Right cardiac atrium (tissue), 5 donors: ENCODE data around the gene SH2D3C. TPM values are rescaled to one million over a fixed set of nuclear protein-coding genes. Genes with fewer than 3 reads are reported as not detected.
"Not testable (repeated sequence)": the region's sequence is repeated elsewhere in the genome, so short reads cannot be mapped to it uniquely, and the experiment has no call there.

Experiments used
- ATAC-seq, 2 donors: fragments of 200-7000 bp; cut with Tn5 transposase; one replicate each; pipeline versions ENCODE4 v1.8.0 to v1.9.1; 2020; ENCODE audit warnings: moderate library complexity in 2 of 2, mild to moderate bottlenecking in 1 of 2
- DNase-seq, 3 donors: peaks; one replicate each; pipeline ENCODE4 v3.0.0-alpha.2; 2020
- H3K27ac ChIP-seq: one replicate; pipeline ENCODE4 v1.5.1; 2013; ENCODE audit warnings: mild to moderate bottlenecking, low read length, control low read depth, moderate library complexity
- H3K27me3 ChIP-seq: one replicate; pipeline ENCODE4 v1.6.1; 2013; ENCODE audit not compliant: control insufficient read depth, insufficient read depth
- H3K4me1 ChIP-seq: one replicate; pipeline ENCODE4 v1.6.1; 2013; ENCODE audit warnings: low read length; ENCODE audit not compliant: control insufficient read depth, insufficient read depth
- H3K4me3 ChIP-seq: one replicate; pipeline ENCODE4 v1.5.1; 2013; ENCODE audit warnings: low read length, control low read depth
- H3K9me3 ChIP-seq: one replicate; pipeline ENCODE4 v1.6.1; 2013; ENCODE audit warnings: low read length; ENCODE audit not compliant: control insufficient read depth
- WGBS: extraction: QIAGEN DNeasy Blood & Tissue Kit; methylation state at CpG from one replicate; pipeline ENCODE4 v1.1.7; 2013; 5-methylcytosine and 5-hydroxymethylcytosine counted together
- intact Hi-C, 4 donors: fragments of 100-400 bp; cut with DNase I; formaldehyde crosslinking; loops; one replicate each; pipeline versions ENCODE4 v1.11.0 to v1.14.0; 2022 to 2023
- polyA plus RNA-seq: library from polyadenylated mRNA; stranded (reverse); fragments of 200-250 nt; gene quantifications from one replicate; pipeline ENCODE4 v1.2.3, GENCODE V29; 2013
- total RNA-seq, 4 donors: library from RNA; stranded (reverse); fragmentation: NEBNext Ultra II Directional; extraction: Animal tissue kit (Norgen Biotek cat#: 25700); gene quantifications; one replicate each; pipeline ENCODE4 v1.2.1, GENCODE V29; 2021
- donor health status: healthy with polysubstance abuse.
- donor health status: DM: no; HTN: yes; CAD: no.
- donor health status: DM: no; HTN: no; CAD: no.
- donor health status: DM: no; HTN: yes; CAD: no; lungs with severe emphysema.
- donor health status: DM: yes; HTN: yes; CAD: no.

The SH2D3C gene
- total and polyA plus RNA-seq, 5 donors: 9.4 to 17.4 (median 14.3) TPM

GRCh38 chr9:127761061-127761460, 17.4 kb downstream of the SH2D3C start:
- DNase-seq (peak in 1 of 3 donors; percentile 47), ATAC-seq (no peak)
- Histone ChIP-seq H3K27me3 (no peaks in the 10 kb centered on the region), H3K4me3 (peak overlapping the region; percentile 9), H3K27ac (peak overlapping the region; percentile 87), H3K9me3 (no peaks in the 10 kb centered on the region), H3K4me1 (peaks cover 2% of the 10 kb centered on the region)
- WGBS: 73% methylated on average over 5 of the region's 5 CpGs
- intact Hi-C loops: no loop called here

DNA sequence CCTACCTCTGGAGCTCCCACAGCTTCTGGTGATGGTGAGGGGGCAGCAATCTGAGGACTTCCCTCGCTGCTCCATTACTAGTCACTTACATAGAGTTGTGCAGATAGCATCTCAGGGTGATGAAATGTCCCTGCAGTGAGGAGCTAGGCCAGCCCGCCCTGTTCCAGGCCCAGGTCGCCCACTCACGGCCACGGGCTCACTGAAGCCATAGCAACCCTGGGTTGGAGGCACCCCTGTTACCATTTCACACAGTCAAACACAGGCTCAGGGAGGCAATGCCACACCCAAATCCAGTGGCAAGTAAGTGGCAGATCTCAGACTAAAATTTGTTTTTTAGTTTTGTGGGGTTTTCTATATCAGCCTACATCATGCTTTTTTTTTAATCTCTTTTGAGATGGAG, 19.6 kb downstream of the SH2D3C start:
- intact Hi-C loops: no loop called here
- no peak overlapping the region for H3K4me3 ChIP-seq
- H3K9me3 ChIP-seq: no peaks in the 10 kb centered on the region
- DNase-seq: peak in 1 of 3 donors; percentile 28
- H3K27ac ChIP-seq: no peak overlapping the region
- H3K4me1 ChIP-seq: peaks cover 2% of the 10 kb centered on the region
- ATAC-seq: no peak
- no peaks in the 10 kb centered on the region for H3K27me3 ChIP-seq
- WGBS: 71% methylated on average over 5 of the region's 5 CpGs

DNA sequence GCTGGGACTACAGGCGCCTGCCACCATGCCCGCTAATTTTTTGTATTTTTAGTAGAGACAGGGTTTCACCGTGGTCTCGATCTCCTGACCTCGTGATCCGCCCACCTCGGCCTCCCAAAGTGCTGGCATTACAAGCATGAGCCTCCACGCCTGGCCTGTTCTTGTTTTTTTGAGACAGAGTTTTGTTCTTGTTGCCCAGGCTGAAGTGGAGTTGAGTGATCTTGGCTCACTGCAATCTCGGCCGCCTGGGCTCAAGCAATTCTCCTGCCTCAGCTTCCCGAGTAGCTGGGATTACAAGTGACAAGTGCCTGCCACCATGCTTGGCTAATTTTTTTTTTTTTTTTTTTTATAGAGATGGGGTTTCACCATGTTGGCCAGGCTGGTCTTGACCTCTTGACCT, 21.7 kb downstream of the SH2D3C start:
- H3K27me3 ChIP-seq, H3K4me1 ChIP-seq, H3K4me3 ChIP-seq, H3K9me3 ChIP-seq, intact Hi-C loops, H3K27ac ChIP-seq, ATAC-seq: not testable (repeated sequence)
- WGBS: 77% methylated on average over 11 of the region's 11 CpGs
- DNase-seq: peak in 1 of 3 donors; percentile 11

- no peaks in the 10 kb centered on the region for H3K4me1 ChIP-seq
- intact Hi-C loops: no loop called here
- DNase-seq (peak in 1 of 3 donors; percentile 2), ATAC-seq (no peak)
- no peak overlapping the region for H3K27ac ChIP-seq
- H3K9me3 ChIP-seq: no peaks in the 10 kb centered on the region
- H3K4me3 ChIP-seq: no peak overlapping the region
- 90% methylated on average over 3 of the region's 3 CpGs for WGBS
- H3K27me3 ChIP-seq: no peaks in the 10 kb centered on the region
Measured at GRCh38 chr9:127756233-127756632, 22.2 kb downstream of the SH2D3C start.

GRCh38 chr9:127755061-127756060, 23.1 kb downstream of the SH2D3C start:
- Histone ChIP-seq H3K4me1 (no peaks in the 10 kb centered on the region), H3K9me3 (no peaks in the 10 kb centered on the region), H3K27me3 (no peaks in the 10 kb centered on the region), H3K4me3 (peak overlapping the region; percentile 32), H3K27ac (no peak overlapping the region)
- 19% methylated on average over 60 of the region's 61 CpGs for WGBS
- ATAC-seq: peak; percentile 48 to 70
- peak in 1 of 3 donors; percentile 57 for DNase-seq
- intact Hi-C loops: no loop called here

GRCh38 chr9:127754099-127755060, 24.1 kb downstream of the SH2D3C start:
- Histone ChIP-seq H3K4me1 (no peaks in the 10 kb centered on the region), H3K9me3 (no peaks in the 10 kb centered on the region), H3K27me3 (no peaks in the 10 kb centered on the region), H3K4me3 (peak overlapping the region; percentile 32), H3K27ac (no peak overlapping the region)
- 29% methylated on average over 86 of the region's 86 CpGs for WGBS
- peak in 1 of 3 donors; percentile 52 for DNase-seq
- intact Hi-C loops: no loop called here
- ATAC-seq: peak; percentile 27 to 38

DNA sequence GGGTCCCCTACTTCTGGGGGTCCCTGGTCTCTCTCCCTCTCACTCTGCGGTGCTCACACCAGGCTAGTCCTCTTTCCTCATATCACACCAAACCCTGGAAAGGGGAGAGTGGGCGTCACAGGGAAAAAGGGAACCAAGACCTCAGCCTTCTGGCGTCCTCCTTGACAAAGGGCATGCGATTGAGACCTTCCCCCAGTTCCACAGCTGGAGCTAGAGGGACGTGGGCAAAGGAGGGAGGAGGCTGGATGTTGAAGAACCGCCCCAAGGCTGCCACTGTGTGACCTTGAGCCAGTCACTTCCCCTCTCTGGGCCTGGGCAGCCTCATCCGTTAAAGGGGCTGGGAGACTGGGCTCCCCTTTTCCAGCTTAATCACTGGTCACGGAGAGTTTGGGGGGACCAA, 24.8 kb downstream of the SH2D3C start:
- H3K27me3 ChIP-seq: no peaks in the 10 kb centered on the region
- DNase-seq (peak in 1 of 3 donors; percentile 28), ATAC-seq (peak in 1 of 2 donors; percentile 4)
- intact Hi-C loops: no loop called here
- H3K27ac ChIP-seq: no peak overlapping the region
- no peaks in the 10 kb centered on the region for H3K9me3 ChIP-seq
- no peak overlapping the region for H3K4me3 ChIP-seq
- WGBS: 78% methylated on average over 8 of the region's 8 CpGs
- no peaks in the 10 kb centered on the region for H3K4me1 ChIP-seq

GRCh38 chr9:127753148-127753547, 25.3 kb downstream of the SH2D3C start:
- 77% methylated on average over 8 of the region's 8 CpGs for WGBS
- Histone ChIP-seq H3K4me1 (no peaks in the 10 kb centered on the region), H3K27ac (no peak overlapping the region), H3K4me3 (no peak overlapping the region), H3K27me3 (no peaks in the 10 kb centered on the region), H3K9me3 (no peaks in the 10 kb centered on the region)
- DNase-seq (peak in 1 of 3 donors; percentile 20), ATAC-seq (no peak)
- intact Hi-C loops: no loop called here

DNA sequence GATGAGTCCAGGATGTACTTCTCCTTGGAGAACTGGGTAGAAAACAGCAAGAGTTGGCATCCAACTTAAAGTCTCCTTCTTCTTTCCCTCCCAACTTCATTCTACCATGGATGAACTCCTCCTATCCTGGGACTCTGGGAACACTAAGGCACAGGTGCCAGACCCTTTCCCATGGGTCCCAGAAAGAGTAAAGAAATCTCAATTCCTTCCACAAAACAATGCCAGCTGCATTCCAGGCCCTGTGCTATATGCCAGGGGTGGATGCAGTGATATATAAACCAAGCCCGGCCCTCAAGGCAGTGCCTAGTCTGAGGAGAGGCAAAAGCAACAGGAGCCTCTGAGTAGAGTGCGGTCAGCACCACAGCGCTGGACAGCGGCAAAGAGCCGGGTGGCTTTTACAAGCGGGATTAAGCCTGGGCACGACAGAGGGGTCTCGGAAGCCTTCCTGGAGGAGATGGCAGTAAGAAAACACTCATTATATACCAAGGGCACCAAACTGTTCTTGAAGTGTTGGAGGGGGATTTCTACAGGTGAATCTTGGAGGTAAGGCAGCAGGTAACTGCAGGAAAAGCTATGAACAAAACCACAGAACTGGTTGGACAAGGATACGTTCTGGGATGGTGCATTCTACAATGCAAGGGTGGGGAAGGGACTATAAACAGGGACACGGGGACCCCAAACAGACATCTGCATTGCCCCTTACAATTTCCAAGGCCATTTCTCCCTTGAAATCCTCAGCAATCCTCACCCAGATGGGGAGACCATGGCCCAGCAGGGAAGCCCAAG, 27.0 kb downstream of the SH2D3C start:
- no peak for ATAC-seq
- peak in 1 of 3 donors; percentile 70 for DNase-seq
- no peaks in the 10 kb centered on the region for H3K9me3 ChIP-seq
- no peak overlapping the region for H3K4me3 ChIP-seq
- intact Hi-C loops: no loop called here
- no peaks in the 10 kb centered on the region for H3K4me1 ChIP-seq
- WGBS: 40% methylated on average over 10 of the region's 10 CpGs
- no peak overlapping the region for H3K27ac ChIP-seq
- H3K27me3 ChIP-seq: no peaks in the 10 kb centered on the region

DNA sequence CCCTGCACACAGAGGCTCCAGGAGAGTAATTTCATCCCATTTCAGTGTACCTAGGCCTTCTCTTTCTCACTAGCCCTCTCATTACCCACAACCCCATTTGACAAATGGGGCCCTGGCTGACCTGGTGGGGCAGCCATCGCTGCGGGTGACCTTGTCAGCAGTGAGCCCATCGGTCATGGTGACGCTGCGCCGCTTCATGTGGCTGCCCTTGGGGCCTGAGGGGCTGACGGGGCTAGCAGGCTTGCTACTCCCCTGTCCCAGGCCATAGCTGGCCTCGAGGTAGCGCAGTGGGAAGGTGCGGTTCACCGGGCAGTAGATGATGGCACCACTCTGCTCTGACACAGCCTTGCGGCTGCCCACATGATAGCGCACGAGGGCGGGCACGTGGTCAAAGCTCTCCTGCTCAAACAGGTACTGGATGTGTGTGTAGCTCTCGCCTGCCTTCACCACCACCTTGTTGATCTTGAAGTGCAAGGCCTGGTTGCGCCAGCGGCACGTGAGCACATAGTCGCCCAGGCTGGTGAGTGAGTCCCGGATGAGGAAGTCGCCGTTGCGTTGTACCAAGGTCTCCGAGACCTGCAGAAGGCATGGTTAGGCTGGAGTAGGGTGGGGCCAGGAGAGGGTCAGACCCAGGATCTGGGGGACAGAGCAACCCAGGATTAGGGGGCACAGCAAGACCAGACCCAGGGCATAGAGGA, 29.2 kb downstream of the SH2D3C start:
- WGBS: 91% methylated on average over 26 of the region's 26 CpGs
- Histone ChIP-seq H3K9me3 (no peaks in the 10 kb centered on the region), H3K4me3 (no peak overlapping the region), H3K27ac (no peak overlapping the region), H3K4me1 (no peaks in the 10 kb centered on the region), H3K27me3 (no peaks in the 10 kb centered on the region)
- DNase-seq: peak in 1 of 3 donors; percentile 40
- intact Hi-C loops: no loop called here
- no peak for ATAC-seq
